NCI-H2196 (cell line): ENCODE data around the gene IL5.
"Not testable (repeated sequence)": the region's sequence is repeated elsewhere in the genome, so short reads cannot be mapped to it uniquely, and the experiment has no call there.

Experiments used
- DNase-seq: peaks from one replicate; lab custom pipeline; 2025; ENCODE audit not compliant: unreplicated experiment; lab: John Stamatoyannopoulos, UW

The IL5 gene

GRCh38 chr5:132530946-132531345 lies 12.4 kb downstream of the IL5 start:
- DNase-seq = no peak

DNA sequence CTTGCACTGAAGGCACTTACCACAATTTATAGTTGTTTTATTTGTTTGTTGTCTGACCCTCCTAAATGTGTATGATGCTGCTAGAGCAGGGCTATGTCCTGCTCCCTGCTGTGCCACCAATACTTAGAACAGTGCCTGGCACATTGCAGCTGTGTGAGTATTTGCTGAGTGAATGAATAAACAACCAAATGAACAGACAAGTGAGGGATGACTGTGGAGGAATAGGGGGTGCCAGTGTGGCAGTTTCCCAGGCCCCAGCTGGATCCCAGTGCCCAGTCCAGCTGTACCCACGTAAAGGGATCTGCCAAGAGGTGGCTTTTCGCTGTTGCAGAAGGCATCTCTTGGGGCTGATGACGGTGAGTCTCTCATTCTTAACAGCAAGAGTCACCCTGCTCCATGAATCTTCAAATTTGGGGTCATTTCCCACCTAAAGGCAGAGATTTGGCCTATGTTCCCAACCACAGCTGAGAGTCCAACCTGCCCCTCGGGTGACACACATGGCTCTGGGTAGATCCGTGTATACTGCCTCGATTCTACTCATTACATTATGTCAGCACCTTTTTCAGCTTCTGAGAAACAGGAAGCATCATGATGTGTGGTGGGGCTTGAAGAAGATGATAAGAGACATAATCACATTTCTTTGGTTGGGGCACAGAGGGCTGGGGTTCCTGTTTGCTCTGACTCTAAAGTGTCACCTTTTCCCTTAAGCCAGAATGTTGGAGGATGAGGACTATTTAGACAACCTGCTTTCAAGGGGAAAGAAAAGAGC lies 14.3 kb downstream of the IL5 start:
- no peak for DNase-seq

GRCh38 chr5:132528021-132528420 lies 15.3 kb downstream of the IL5 start:
- no peak for DNase-seq

- no peak for DNase-seq
These were observed 16.3 kb downstream of the IL5 start for GRCh38 chr5:132526974-132527564.

- peak; percentile 73 for DNase-seq
These were observed 16.9 kb downstream of the IL5 start for GRCh38 chr5:132526290-132526973.

DNA sequence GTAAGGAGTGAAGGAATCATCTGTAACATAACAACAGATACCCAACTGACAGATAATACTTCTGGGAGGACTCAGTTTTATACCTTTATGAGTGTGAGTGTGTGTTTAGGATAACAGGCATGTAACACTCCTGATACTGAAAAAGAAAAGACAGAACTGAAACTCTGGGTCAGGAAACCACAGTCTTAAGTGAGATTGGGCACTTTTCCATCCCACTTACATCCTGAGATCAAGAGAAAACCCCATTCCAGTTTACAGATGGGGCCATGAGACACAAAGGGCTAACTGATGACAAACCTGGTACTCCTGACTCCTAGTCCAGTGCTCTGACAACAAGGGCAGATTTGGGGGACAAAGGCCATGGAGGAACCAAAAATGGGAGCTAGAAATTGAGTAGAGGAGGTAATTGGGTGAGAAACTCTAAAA lies 18.0 kb downstream of the IL5 start:
- no peak for DNase-seq

DNA sequence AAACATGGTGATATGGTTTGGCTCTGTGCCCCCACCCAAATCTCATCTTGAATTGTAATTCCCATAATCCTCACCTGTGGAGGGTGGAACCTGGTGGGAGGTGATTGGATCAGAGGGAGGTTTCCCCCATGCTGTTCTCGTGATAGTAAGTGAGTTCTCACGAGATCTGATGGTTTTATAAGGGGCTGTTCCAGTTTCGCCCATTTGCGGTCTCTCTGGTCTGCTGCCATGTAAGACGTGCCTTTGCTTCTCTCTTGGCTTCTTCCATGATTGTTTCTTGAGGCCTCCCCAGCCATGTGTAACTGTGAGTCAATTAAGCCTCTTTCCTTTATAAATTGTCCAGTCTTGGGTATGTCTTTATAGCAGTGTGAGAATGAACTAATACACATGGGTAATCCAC lies 18.4 kb downstream of the IL5 start:
- DNase-seq = not testable (repeated sequence)

GRCh38 chr5:132522067-132522466 lies 21.3 kb downstream of the IL5 start:
- not testable (repeated sequence) for DNase-seq

DNA sequence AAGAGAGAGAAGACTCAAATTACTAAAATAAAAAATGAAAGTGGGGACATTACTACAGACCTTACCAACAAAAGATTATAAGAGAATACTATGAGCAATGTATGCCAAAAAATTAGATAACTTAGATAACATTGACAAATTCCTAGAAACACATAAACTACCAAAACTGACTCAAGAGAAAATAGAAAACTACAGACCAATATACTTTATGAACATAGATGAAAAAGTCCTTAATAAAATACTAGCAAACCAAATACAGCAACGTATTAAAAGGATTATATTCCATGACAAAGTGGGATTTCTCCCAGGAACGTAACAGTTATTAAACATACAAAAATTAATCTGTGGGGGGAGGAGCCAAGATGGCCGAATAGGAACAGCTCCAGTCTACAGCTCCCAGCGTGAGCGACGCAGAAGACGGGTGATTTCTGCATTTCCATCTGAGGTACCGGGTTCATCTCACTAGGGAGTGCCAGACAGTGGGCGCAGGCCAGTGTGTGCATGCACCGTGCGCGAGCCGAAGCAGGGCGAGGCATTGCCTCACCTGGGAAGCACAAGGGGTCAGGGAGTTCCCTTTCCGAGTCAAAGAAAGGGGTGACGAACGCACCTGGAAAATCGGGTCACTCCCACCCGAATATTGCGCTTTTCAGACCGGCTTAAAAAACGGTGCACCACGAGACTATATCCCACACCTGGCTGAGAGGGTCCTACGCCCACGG lies 29.5 kb downstream of the IL5 start:
- DNase-seq = not testable (repeated sequence)

GRCh38 chr5:132510076-132510475 lies 33.2 kb downstream of the IL5 start:
- no peak for DNase-seq

DNA sequence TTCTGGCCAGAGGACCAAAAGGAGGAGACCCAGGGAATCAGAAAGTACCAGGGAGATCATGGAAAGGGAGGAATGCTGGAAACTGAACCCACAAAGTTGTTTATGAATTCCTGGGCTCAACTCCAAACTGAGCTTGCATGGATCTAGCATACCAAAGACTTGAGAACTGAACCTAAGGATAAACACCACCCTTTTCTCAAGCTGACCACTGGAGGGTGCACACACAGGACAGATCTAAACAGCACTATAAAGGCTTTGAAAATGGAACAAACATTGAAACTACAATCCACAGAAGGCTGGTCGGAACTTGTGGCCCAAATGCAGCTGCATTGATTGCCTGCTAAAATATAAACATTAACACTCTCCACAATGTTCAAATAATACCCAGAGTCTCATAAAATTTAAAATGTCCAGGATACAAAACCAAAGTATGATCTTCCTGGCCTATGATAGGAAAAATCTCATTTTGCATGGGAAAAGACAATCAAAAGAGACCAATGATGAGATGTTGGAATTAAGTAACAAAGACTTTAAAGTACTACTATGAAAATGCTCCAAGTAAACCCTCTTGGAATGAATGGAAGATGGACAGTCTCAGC lies 37.1 kb downstream of the IL5 start:
- DNase-seq = peak; percentile 21

DNA sequence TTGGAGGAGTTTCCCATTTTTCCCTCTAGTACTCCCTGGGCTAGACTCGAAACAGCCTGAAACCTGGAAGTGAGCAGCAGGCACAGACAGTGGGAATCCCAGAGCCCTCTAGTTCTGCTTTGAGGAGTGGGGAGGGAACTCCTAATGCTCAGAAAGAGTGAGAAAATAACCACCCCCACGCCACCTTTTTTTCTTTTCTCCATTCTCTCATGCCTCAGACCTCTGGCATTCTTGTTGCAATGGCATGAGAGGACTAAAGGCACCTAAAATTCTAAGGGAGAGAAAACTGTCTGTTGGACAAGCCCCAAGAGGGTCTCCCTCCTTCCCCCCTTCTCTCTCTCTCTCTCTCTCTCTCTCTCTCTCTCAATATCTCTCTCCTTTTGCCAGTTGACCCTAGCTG lies 37.7 kb downstream of the IL5 start:
- DNase-seq = no peak

DNA sequence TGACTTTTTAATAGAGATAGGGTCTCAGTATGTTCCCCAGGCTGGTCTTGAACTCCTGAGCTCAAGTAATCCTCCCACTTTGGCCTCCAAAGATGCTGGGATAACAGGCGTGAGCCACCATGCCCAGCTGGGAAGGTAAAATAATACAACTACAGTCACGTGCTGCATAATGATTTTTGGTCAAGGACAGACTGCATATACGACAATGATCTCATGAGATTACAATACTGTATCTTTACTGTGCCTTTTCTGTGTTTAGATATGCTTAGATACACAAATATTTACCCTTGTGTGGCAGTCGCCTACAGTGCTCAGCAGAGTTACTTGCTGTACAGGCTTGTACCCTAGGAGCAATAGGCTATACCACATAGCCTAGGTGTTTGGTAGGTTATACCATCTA lies 38.6 kb downstream of the IL5 start:
- no peak for DNase-seq

DNA sequence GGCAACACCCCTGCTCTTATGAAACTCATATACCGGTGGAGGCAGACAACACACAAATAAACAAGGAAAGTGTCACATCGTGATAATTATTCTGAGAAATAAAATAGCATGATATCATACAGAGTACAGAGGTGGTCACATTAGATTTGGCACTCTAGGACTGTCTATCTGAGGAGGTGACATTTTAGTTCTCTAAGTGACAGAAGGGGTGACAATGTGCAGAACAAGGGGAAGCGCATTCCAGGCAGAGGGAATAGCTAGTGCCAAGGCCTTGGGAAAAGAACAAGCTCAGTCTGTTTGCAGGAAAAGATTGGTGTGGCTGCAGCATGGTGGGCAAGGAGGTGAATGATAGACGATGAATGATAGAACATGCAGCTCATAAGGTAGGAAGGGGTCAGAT lies 40.1 kb downstream of the IL5 start:
- DNase-seq = no peak

GRCh38 chr5:132501961-132502931 lies 41.1 kb downstream of the IL5 start:
- DNase-seq = peak; percentile 28

DNA sequence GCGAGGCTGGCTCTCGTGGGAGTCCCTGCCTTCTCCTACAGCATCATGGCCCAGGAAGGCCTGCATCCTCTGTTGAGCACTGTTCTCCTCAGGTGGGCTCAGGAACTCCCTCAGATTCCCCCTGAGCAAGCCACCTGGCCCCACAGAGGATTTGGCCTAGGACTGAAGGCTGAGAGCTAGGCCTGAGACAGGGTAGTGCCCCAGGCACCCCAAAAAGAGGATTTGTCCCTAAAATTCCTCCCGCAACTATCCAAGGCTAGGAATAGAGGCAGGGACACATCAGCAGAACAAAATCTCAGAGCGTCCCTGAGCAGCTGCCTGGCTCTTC lies 41.7 kb downstream of the IL5 start:
- no peak for DNase-seq

- peak; percentile 62 for DNase-seq
These were observed 42.2 kb downstream of the IL5 start for GRCh38 chr5:132500931-132501628.

DNA sequence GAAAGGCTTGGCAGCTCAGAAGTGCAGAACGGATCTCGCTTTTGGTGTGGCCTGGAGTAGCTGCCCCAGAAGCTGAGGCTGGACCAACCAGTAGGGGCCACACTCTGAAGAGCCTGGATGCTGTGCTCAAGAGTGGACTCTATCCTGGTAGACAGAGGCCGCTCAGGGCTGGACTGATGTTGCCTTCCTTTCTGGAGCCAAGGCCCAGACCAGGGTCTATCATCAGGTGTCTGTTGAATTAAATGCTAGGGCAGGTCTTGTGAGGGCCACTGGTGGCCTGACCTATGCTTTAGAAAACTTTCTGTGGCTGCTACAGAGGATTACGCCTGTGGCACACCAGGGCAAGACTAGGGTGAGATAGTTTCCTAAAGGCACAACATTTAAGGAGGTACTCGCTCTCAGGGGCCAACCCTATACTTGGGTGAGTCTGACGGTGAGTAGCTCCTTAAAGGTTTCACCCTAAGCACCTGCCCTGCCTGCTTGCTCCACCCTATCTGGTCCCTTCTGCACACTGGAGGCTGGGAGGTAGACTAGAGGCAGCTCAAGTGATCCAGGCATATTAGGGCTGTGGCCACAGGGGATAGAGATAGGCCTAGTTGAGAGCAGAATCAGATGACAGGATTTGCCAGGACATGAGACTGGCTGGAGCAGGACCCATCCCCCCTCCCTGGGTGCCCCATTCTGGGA lies 42.9 kb downstream of the IL5 start:
- DNase-seq = no peak
